ENCODE data around the gene PCDHB16.
"Not testable (repeated sequence)": the region's sequence is repeated elsewhere in the genome, so short reads cannot be mapped to it uniquely, and the experiment has no call there.

Gene PCDHB16

DNA sequence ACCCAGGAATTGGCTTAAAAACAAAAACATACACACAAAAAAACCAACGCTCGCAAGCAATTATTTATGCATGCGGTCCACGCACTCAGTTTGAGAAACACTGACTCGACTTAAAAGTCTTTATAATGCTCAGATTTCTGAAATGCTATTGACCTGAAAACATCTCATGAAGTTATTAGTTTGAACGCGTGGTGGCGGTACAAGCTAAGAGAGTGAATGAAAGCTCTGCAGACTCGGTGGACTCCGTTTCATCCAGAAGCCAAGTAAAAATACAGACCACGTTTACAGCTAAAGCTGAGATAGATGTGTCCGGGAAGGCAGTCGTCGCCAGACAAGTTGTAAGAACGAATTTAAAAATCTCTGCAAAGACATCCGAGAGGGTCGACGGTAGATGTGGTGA is 32.4 kb upstream of the PCDHB16 start, which contains the start of gene PCDHB6:
PCDHB6 (plus strand) TSS at position 246 of the 400 bp plus-strand sequence. CDS start 201 bp downstream, outside the sequence.
- Histone ChIP-seq H3K27me3 (ENCODE audit: control insufficient read depth in 3 of 3, insufficient read depth in 3 of 3, low read depth in 1 of 3, low read length in 3 of 3) (no peaks in the 10 kb centered on the region), H2AK5ac (ENCODE audit: low read depth, low read length) (no peak within 1 kb of the TSS), H3K4ac (ENCODE audit: low read length) (no peak within 1 kb of the TSS), H3K79me1 (ENCODE audit: low read depth, low read length) (no peaks in the 10 kb centered on the region), H3K4me2 (ENCODE audit: insufficient read depth, low read length, poor library complexity, severe bottlenecking) (no peak within 1 kb of the TSS), H3K4me3 (ENCODE audit: low read length in 2 of 2) (no peak within 1 kb of the TSS), H2BK12ac (ENCODE audit: low read length) (no peak within 1 kb of the TSS), H3K27ac (replicated peaks; ENCODE audit: low read length) (no peak within 1 kb of the TSS), H3K9ac (ENCODE audit: low read depth, low read length, poor library complexity) (no peak within 1 kb of the TSS), H3K4me1 (ENCODE audit: control insufficient read depth in 2 of 2, insufficient read depth in 1 of 2, low read depth in 1 of 2, low read length in 2 of 2) (no peaks in the 10 kb centered on the region), H3K14ac (ENCODE audit: low read length) (no peak within 1 kb of the TSS), H3K36me3 (replicated peaks in 1 of 2; ENCODE audit: control insufficient read depth in 2 of 2, insufficient read depth in 2 of 2, low read length in 2 of 2) (no peaks in the 10 kb centered on the region), H4K8ac (ENCODE audit: low read depth, low read length) (no peak within 1 kb of the TSS), H2BK15ac (ENCODE audit: low read length) (no peak within 1 kb of the TSS), H2BK120ac (ENCODE audit: low read depth, low read length) (no peak within 1 kb of the TSS), H3K18ac (ENCODE audit: low read length) (no peak within 1 kb of the TSS), H3K23ac (ENCODE audit: low read depth, low read length, poor library complexity) (no peak within 1 kb of the TSS), H2AFZ (ENCODE audit: low read length) (no peak within 1 kb of the TSS), H2BK5ac (ENCODE audit: low read length) (no peak within 1 kb of the TSS), H3K9me3 (replicated peaks in 1 of 2; ENCODE audit: control insufficient read depth in 2 of 2, insufficient read depth in 1 of 2, low read depth in 1 of 2, low read length in 2 of 2) (peaks cover 8 to 9% of the 10 kb centered on the region in 2 donors), H4K91ac (ENCODE audit: low read depth, low read length, poor library complexity) (no peak within 1 kb of the TSS)
- WGBS, 2 donors (ENCODE audit: extremely low coverage in 2 of 2, insufficient read length in 2 of 2, insufficient replicate concordance in 1 of 2) = no CpG with 5 or more reads among the region's 18 CpGs
- DNase-seq (ENCODE audit: low spot score) = no peak

- H3K4me3 ChIP-seq (ENCODE audit: low read length in 2 of 2) = no peak overlapping the region
- H3K4ac ChIP-seq (ENCODE audit: low read length) = no peak overlapping the region
- H3K18ac ChIP-seq (ENCODE audit: low read length) = no peak overlapping the region
- H3K23ac ChIP-seq (ENCODE audit: low read depth, low read length, poor library complexity) = no peak overlapping the region
- H2AK5ac ChIP-seq (ENCODE audit: low read depth, low read length) = no peak overlapping the region
- no peak overlapping the region for H4K91ac ChIP-seq (ENCODE audit: low read depth, low read length, poor library complexity)
- no peak overlapping the region for H3K27ac ChIP-seq (replicated peaks; ENCODE audit: low read length)
- no peak overlapping the region for H2BK120ac ChIP-seq (ENCODE audit: low read depth, low read length)
- no peak overlapping the region for H4K8ac ChIP-seq (ENCODE audit: low read depth, low read length)
- H2BK15ac ChIP-seq (ENCODE audit: low read length) = no peak overlapping the region
- H3K4me2 ChIP-seq (ENCODE audit: insufficient read depth, low read length, poor library complexity, severe bottlenecking) = no peak overlapping the region
- no peak for DNase-seq (ENCODE audit: low spot score)
- H2BK12ac ChIP-seq (ENCODE audit: low read length) = no peak overlapping the region
- H3K36me3 ChIP-seq (replicated peaks in 1 of 2; ENCODE audit: control insufficient read depth in 2 of 2, insufficient read depth in 2 of 2, low read length in 2 of 2) = no peaks in the 10 kb centered on the region
- WGBS, 2 donors (ENCODE audit: extremely low coverage in 2 of 2, insufficient read length in 2 of 2, insufficient replicate concordance in 1 of 2) = no CpG with 5 or more reads among the region's 33 CpGs
- no peaks in the 10 kb centered on the region for H3K27me3 ChIP-seq (ENCODE audit: control insufficient read depth in 3 of 3, insufficient read depth in 3 of 3, low read depth in 1 of 3, low read length in 3 of 3)
- no peaks in the 10 kb centered on the region for H3K4me1 ChIP-seq (ENCODE audit: control insufficient read depth in 2 of 2, insufficient read depth in 1 of 2, low read depth in 1 of 2, low read length in 2 of 2)
- no peak overlapping the region for H3K9ac ChIP-seq (ENCODE audit: low read depth, low read length, poor library complexity)
- no peak overlapping the region for H3K14ac ChIP-seq (ENCODE audit: low read length)
- H3K9me3 ChIP-seq (replicated peaks in 1 of 2; ENCODE audit: control insufficient read depth in 2 of 2, insufficient read depth in 1 of 2, low read depth in 1 of 2, low read length in 2 of 2) = peaks cover 8 to 9% of the 10 kb centered on the region in 2 donors
- H3K79me1 ChIP-seq (ENCODE audit: low read depth, low read length) = no peaks in the 10 kb centered on the region
- H2AFZ ChIP-seq (ENCODE audit: low read length) = no peak overlapping the region
- no peak overlapping the region for H2BK5ac ChIP-seq (ENCODE audit: low read length)
Observed at GRCh38 chr5:141150224-141150992, 31.8 kb upstream of the PCDHB16 start.

DNA sequence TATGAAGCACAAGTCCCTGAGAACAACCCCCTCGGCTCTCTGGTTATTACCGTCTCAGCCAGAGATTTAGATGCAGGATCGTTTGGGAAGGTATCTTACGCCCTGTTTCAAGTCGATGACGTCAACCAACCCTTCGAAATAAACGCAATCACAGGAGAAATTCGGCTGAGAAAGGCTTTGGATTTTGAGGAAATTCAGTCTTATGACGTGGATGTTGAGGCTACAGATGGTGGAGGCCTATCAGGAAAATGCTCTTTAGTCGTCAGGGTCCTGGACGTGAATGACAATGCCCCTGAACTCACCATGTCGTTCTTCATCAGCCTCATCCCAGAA is 31.2 kb upstream of the PCDHB16 start:
- no peak overlapping the region for H3K4me3 ChIP-seq (ENCODE audit: low read length in 2 of 2)
- H2AK5ac ChIP-seq (ENCODE audit: low read depth, low read length) = no peak overlapping the region
- no peak overlapping the region for H2BK15ac ChIP-seq (ENCODE audit: low read length)
- H3K18ac ChIP-seq (ENCODE audit: low read length) = no peak overlapping the region
- no peaks in the 10 kb centered on the region for H3K79me1 ChIP-seq (ENCODE audit: low read depth, low read length)
- H3K9ac ChIP-seq (ENCODE audit: low read depth, low read length, poor library complexity) = no peak overlapping the region
- H2BK5ac ChIP-seq (ENCODE audit: low read length) = no peak overlapping the region
- DNase-seq (ENCODE audit: low spot score) = no peak
- no peak overlapping the region for H4K91ac ChIP-seq (ENCODE audit: low read depth, low read length, poor library complexity)
- no peak overlapping the region for H2BK120ac ChIP-seq (ENCODE audit: low read depth, low read length)
- H3K4me1 ChIP-seq (ENCODE audit: control insufficient read depth in 2 of 2, insufficient read depth in 1 of 2, low read depth in 1 of 2, low read length in 2 of 2) = no peaks in the 10 kb centered on the region
- H3K23ac ChIP-seq (ENCODE audit: low read depth, low read length, poor library complexity) = no peak overlapping the region
- no peaks in the 10 kb centered on the region for H3K36me3 ChIP-seq (replicated peaks in 1 of 2; ENCODE audit: control insufficient read depth in 2 of 2, insufficient read depth in 2 of 2, low read length in 2 of 2)
- no CpG with 5 or more reads among the region's 13 CpGs for WGBS, 2 donors (ENCODE audit: extremely low coverage in 2 of 2, insufficient read length in 2 of 2, insufficient replicate concordance in 1 of 2)
- no peak overlapping the region for H3K27ac ChIP-seq (replicated peaks; ENCODE audit: low read length)
- no peak overlapping the region for H3K14ac ChIP-seq (ENCODE audit: low read length)
- no peak overlapping the region for H2AFZ ChIP-seq (ENCODE audit: low read length)
- H4K8ac ChIP-seq (ENCODE audit: low read depth, low read length) = no peak overlapping the region
- H3K9me3 ChIP-seq (replicated peaks in 1 of 2; ENCODE audit: control insufficient read depth in 2 of 2, insufficient read depth in 1 of 2, low read depth in 1 of 2, low read length in 2 of 2) = peaks cover 8 to 11% of the 10 kb centered on the region in 2 donors
- no peak overlapping the region for H3K4ac ChIP-seq (ENCODE audit: low read length)
- H2BK12ac ChIP-seq (ENCODE audit: low read length) = no peak overlapping the region
- H3K4me2 ChIP-seq (ENCODE audit: insufficient read depth, low read length, poor library complexity, severe bottlenecking) = no peak overlapping the region
- H3K27me3 ChIP-seq (ENCODE audit: control insufficient read depth in 3 of 3, insufficient read depth in 3 of 3, low read depth in 1 of 3, low read length in 3 of 3) = no peaks in the 10 kb centered on the region

- not testable (repeated sequence) for H2BK5ac ChIP-seq (ENCODE audit: low read length); H2BK120ac ChIP-seq (ENCODE audit: low read depth, low read length); H2BK12ac ChIP-seq (ENCODE audit: low read length); H4K91ac ChIP-seq (ENCODE audit: low read depth, low read length, poor library complexity); H3K79me1 ChIP-seq (ENCODE audit: low read depth, low read length); H3K36me3 ChIP-seq (replicated peaks in 1 of 2; ENCODE audit: control insufficient read depth in 2 of 2, insufficient read depth in 2 of 2, low read length in 2 of 2); H3K23ac ChIP-seq (ENCODE audit: low read depth, low read length, poor library complexity); H3K4me2 ChIP-seq (ENCODE audit: insufficient read depth, low read length, poor library complexity, severe bottlenecking); H2AFZ ChIP-seq (ENCODE audit: low read length); H3K4ac ChIP-seq (ENCODE audit: low read length); H3K27ac ChIP-seq (replicated peaks; ENCODE audit: low read length); H2AK5ac ChIP-seq (ENCODE audit: low read depth, low read length); H3K18ac ChIP-seq (ENCODE audit: low read length); H3K4me1 ChIP-seq (ENCODE audit: control insufficient read depth in 2 of 2, insufficient read depth in 1 of 2, low read depth in 1 of 2, low read length in 2 of 2); H4K8ac ChIP-seq (ENCODE audit: low read depth, low read length); H3K4me3 ChIP-seq (ENCODE audit: low read length in 2 of 2); H3K9ac ChIP-seq (ENCODE audit: low read depth, low read length, poor library complexity); H3K14ac ChIP-seq (ENCODE audit: low read length); DNase-seq (ENCODE audit: low spot score); H2BK15ac ChIP-seq (ENCODE audit: low read length); H3K27me3 ChIP-seq (ENCODE audit: control insufficient read depth in 3 of 3, insufficient read depth in 3 of 3, low read depth in 1 of 3, low read length in 3 of 3)
- peaks cover 8 to 14% of the 10 kb centered on the region in 2 donors for H3K9me3 ChIP-seq (replicated peaks in 1 of 2; ENCODE audit: control insufficient read depth in 2 of 2, insufficient read depth in 1 of 2, low read depth in 1 of 2, low read length in 2 of 2)
- WGBS, 2 donors (ENCODE audit: extremely low coverage in 2 of 2, insufficient read length in 2 of 2, insufficient replicate concordance in 1 of 2) = no CpG with 5 or more reads among the region's 41 CpGs
Observed at GRCh38 chr5:141151632-141152031, 30.6 kb upstream of the PCDHB16 start.

All from neuronal stem cell (in vitro differentiated cells).